ENCODE data around the gene NKX2-4. TPM values are rescaled to one million over a fixed set of nuclear protein-coding genes. Genes with fewer than 3 reads are reported as not detected.

The NKX2-4 gene
- total and polyA plus RNA-seq, 2 donors (not counting 1 experiment from before 2014, with no cell fraction given), result not detected

- no peak overlapping the region for H3K4me3 Mint-ChIP-seq
- Histone ChIP-seq H3K4me1 (ENCODE audit: control insufficient read depth in 2 of 2, insufficient read depth in 2 of 2, low read length in 2 of 2) (peaks cover 12 to 30% of the 10 kb centered on the region in 2 donors), H3K27ac (ENCODE audit: low read length in 2 of 2) (no peak overlapping the region), H3K36me3 (replicated peaks in 1 of 2; ENCODE audit: control extremely low read depth in 1 of 2, control insufficient read depth in 1 of 2, extremely low read depth in 1 of 2, insufficient read depth in 2 of 2, low read length in 1 of 2) (peaks cover 3 to 5% of the 10 kb centered on the region in 2 experiments), H3K9ac (ENCODE audit: low read length) (no peak overlapping the region), H3K27me3 (replicated peaks in 1 of 4; ENCODE audit: control extremely low read depth in 1 of 4, control insufficient read depth in 3 of 4, insufficient read depth in 4 of 4, low read length in 3 of 4) (peaks cover 6 to 53% (median 40%) of the 10 kb centered on the region in 4 experiments), H3K4me3 (ENCODE audit: control extremely low read depth in 1 of 5, extremely low read depth in 1 of 5, insufficient read depth in 1 of 5, low read depth in 2 of 5, low read length in 4 of 5) (no peak overlapping the region), H4K20me1 (ENCODE audit: control insufficient read depth, insufficient read depth, low read length, poor library complexity, severe bottlenecking) (no peaks in the 10 kb centered on the region), H3K9me3 (ENCODE audit: control extremely low read depth in 1 of 3, control insufficient read depth in 2 of 3, insufficient read depth in 1 of 3, low read length in 2 of 3) (peaks cover 2 to 9% (median 7%) of the 10 kb centered on the region in 3 donors), H3K79me2 (ENCODE audit: control insufficient read depth, insufficient read depth, low read length) (no peaks in the 10 kb centered on the region), H2AFZ (ENCODE audit: insufficient read depth, low read depth, low read length, poor library complexity, severe bottlenecking) (no peak overlapping the region), H3K4me2 (replicated peaks; ENCODE audit: low read depth, low read length, poor library complexity, severe bottlenecking) (no peak overlapping the region)
- WGBS (ENCODE audit: insufficient coverage), result no CpG with 5 or more reads among the region's 4 CpGs
- peaks cover 46% of the 10 kb centered on the region for H3K27me3 Mint-ChIP-seq
- ATAC-seq (ENCODE audit: low read depth), result no peak
- intact Hi-C loops (cut with micrococcal nuclease), result loop anchor here (5.0 to 10.0 kb wide), 2 partner anchors 89 to 292 kb away; partner anchors contain the start of gene XRN2
- no peaks in the 10 kb centered on the region for H3K9me3 Mint-ChIP-seq (ENCODE audit: insufficient read depth)
- CTCF ChIA-PET, result no interaction called here
- POLR2A ChIA-PET, result no interaction called here
- H3K4me1 Mint-ChIP-seq, result peaks cover 21% of the 10 kb centered on the region
- no peak for TF ChIP-seq CTCF (IDR thresholded peaks at IDR 0.05)
- no peak for TF ChIP-seq EZH2 (IDR thresholded peaks at IDR 0.05; ENCODE audit: borderline replicate concordance, insufficient read depth, low read depth, low read length, poor library complexity, severe bottlenecking)
- DNase-seq, result no peak
- H3K27ac Mint-ChIP-seq, result no peak overlapping the region
These were observed 3.4 kb downstream of the NKX2-4 start for GRCh38 chr20:21393816-21394519.

- Mint-ChIP-seq H3K27ac (no peak overlapping the region), H3K9me3 (ENCODE audit: insufficient read depth) (no peaks in the 10 kb centered on the region), H3K4me3 (no peak overlapping the region), H3K27me3 (peaks cover 38% of the 10 kb centered on the region), H3K4me1 (peaks cover 21% of the 10 kb centered on the region)
- CTCF ChIA-PET, result no interaction called here
- ATAC-seq (ENCODE audit: low read depth) (no peak), DNase-seq (no peak)
- 32% methylated on average over 2 of the region's 4 CpGs for WGBS (ENCODE audit: insufficient coverage)
- no peak overlapping the region for H2AFZ ChIP-seq (ENCODE audit: insufficient read depth, low read depth, low read length, poor library complexity, severe bottlenecking)
- TF ChIP-seq CTCF (IDR thresholded peaks at IDR 0.05) (no peak), EZH2 (IDR thresholded peaks at IDR 0.05; ENCODE audit: borderline replicate concordance, insufficient read depth, low read depth, low read length, poor library complexity, severe bottlenecking) (no peak)
- peaks cover 12 to 30% of the 10 kb centered on the region in 2 donors for H3K4me1 ChIP-seq (ENCODE audit: control insufficient read depth in 2 of 2, insufficient read depth in 2 of 2, low read length in 2 of 2)
- no peaks in the 10 kb centered on the region for H4K20me1 ChIP-seq (ENCODE audit: control insufficient read depth, insufficient read depth, low read length, poor library complexity, severe bottlenecking)
- no peak overlapping the region for H3K9ac ChIP-seq (ENCODE audit: low read length)
- H3K9me3 ChIP-seq (ENCODE audit: control extremely low read depth in 1 of 3, control insufficient read depth in 2 of 3, insufficient read depth in 1 of 3, low read length in 2 of 3), result peaks cover 2 to 9% (median 5%) of the 10 kb centered on the region in 3 donors
- POLR2A ChIA-PET, result no interaction called here
- no peak overlapping the region for H3K4me3 ChIP-seq (ENCODE audit: control extremely low read depth in 1 of 5, extremely low read depth in 1 of 5, insufficient read depth in 1 of 5, low read depth in 2 of 5, low read length in 4 of 5)
- H3K79me2 ChIP-seq (ENCODE audit: control insufficient read depth, insufficient read depth, low read length), result no peaks in the 10 kb centered on the region
- peaks cover 5% of the 10 kb centered on the region in 2 experiments for H3K36me3 ChIP-seq (replicated peaks in 1 of 2; ENCODE audit: control extremely low read depth in 1 of 2, control insufficient read depth in 1 of 2, extremely low read depth in 1 of 2, insufficient read depth in 2 of 2, low read length in 1 of 2)
- no peak overlapping the region for H3K4me2 ChIP-seq (replicated peaks; ENCODE audit: low read depth, low read length, poor library complexity, severe bottlenecking)
- intact Hi-C loops (cut with micrococcal nuclease), result loop anchor here (5.0 to 10.0 kb wide), 2 partner anchors 88 to 291 kb away; partner anchors contain the start of gene XRN2
- H3K27me3 ChIP-seq (replicated peaks in 1 of 4; ENCODE audit: control extremely low read depth in 1 of 4, control insufficient read depth in 3 of 4, insufficient read depth in 4 of 4, low read length in 3 of 4), result peaks cover 4 to 45% (median 36%) of the 10 kb centered on the region in 4 experiments
- no peak overlapping the region for H3K27ac ChIP-seq (ENCODE audit: low read length in 2 of 2)
These were observed 4.2 kb downstream of the NKX2-4 start for GRCh38 chr20:21393166-21393565.
